Activated CD4-positive, alpha-beta T cell treated with anti-CD3 and anti-CD28 coated beads, Interleukin-2, amount 50 U/mL, for 4 hours (primary cell): Measurements from ENCODE around the gene PHLDA1.
"Not testable (repeated sequence)": the region's sequence is repeated elsewhere in the genome, so short reads cannot be mapped to it uniquely, and the experiment has no call there.

Source experiments
- DNase-seq, 2 experiments: peaks; one replicate each; pipeline ENCODE4 v3.0.0-alpha.2; 2020

The PHLDA1 gene

DNA sequence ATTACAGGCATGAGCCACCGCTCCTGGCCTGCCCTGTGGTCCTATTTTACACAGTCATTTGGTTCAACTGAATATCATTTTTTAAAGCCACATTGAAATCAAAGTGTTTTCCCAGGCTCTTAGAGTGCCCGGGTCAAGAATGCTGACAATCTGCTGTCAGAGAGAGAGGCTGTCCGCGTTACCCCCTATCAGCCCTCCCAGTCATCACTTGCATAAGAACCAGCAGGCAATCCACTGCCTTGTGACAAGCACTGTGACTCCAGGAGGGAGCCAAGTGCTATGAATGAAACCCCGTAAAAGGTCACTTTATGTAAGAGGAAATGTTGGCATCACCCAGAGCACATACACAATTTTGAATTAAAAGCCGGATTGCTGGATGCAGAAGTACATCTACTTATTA, 13.5 kb downstream of the PHLDA1 start:
- no peak for DNase-seq

DNA sequence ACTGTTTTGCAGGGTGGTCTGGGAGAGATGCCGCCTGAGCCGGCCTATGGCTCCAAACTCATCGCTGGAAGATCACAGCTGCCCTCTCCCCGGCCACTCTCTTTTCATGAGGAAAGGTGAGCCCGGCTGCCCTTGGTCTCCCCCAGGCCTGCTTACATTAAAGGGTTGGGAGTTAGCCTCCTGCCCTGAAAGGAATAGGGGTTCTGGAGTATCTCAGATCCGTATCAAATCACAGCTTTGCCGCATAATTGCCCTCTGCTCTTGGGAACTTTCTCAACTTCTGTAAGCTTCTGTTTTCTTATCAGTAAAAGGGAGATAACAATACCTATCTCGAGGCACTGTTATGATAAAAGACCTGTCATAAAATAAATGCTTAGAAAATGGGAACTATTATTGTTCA, 17.6 kb downstream of the PHLDA1 start:
- no peak for DNase-seq

DNA sequence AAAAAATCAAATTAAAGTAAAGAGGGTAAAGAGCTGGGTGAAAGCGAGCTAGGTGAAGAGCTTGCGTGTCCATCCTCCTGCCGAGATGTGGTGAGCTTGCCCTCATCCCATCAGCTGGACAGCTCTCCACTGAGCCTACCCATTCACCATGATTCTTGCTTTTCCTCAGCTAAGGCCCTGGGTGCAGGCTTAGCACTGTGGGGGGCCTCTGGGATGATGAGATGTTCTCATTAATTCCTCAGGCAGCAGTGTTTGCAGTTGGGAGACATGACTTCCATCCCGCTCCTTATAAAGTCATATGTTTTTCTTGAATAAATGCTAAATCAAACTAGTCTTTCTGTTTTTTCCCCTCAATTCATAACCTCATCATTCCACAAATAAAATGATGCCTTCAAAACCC, 18.0 kb downstream of the PHLDA1 start:
- no peak for DNase-seq

DNA sequence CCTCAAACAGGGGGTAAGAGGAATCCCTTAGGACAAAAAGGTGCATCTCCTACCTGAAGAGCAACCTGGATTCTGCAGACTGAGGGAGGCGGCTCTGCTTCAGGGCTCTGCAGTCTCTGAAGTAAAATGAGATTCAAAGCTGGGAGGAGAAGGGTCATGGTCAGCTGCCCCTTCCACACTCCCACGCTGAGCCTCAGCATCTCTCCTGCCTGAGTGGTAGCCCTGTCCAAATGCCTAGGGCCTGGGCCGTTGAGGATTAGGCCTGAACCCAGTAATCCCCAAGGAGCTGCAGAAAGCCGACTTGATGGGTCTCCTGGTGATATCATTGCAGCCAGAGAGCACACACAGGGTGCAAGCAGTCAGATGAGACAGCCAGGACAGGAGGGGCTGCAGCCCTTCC, 18.9 kb downstream of the PHLDA1 start:
- DNase-seq: no peak

DNA sequence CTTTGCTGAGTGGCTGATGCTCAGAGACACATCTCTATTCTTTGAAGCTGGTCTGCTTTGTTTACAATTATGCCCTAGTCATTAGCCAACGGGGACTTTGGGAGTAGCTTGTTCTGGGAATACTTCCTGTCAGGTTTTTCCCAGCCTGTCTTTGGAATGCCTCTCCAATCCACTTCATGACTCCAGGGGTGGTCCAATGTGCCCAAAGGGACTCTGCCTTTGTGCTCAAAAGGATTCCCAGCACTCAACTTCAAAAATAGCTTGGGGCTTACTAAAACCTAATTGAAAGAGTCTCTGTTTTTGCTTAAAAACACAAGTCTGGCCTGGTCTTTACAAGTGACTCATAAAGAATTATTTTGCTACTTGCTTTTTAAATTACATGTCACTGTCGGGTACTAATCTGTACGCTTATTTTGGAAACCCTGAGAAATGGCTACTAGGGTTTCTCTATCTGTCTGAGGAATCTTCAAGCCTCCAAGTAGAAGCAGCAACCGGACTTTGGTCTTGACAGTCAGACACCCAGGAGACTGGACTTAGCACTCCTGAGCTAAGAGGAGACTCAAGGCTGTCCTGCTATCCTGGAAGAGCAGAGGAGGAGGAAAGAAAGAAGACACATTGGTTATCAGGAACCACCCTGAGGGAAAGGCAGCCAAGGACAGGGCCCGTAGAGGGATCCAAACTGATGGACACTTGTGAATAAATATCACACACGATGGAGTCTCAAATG, 20.7 kb downstream of the PHLDA1 start:
- no peak for DNase-seq

DNA sequence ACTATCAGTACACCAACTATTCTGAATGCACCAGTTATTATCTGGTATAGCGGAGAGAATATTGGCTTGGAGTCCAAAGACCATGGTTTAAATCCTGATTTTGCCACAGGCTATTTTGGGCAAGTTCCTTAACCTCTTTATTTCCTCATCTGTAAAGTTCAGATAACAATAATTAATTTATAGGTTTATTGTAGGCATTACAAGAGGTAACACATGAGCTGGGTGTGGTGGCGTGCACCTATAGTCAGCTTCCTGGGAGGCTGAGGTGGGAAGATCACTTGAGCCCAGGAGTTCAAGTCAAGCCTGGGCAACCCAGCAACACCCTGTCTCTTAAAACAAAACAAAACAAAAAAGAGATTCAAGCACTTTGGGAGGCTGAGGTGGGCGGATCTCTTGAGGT, 23.1 kb downstream of the PHLDA1 start:
- no peak for DNase-seq

DNA sequence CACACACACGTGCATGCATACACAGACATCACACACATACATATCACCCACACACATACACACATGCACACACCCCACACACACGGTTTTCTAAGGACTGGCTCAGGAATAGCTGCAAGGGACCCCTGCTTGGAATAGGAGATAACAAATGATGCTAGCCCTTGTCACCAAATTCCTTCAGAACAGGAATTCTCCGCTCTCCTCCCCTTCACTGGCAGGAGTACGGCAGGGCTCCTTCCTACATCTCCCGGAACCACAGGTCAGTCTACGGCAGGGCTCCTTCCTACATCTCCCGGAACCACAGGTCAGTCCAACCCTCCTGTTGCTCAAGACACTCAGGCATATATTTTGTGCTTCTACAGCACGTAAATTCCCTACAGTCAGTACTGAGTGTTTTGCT, 23.9 kb downstream of the PHLDA1 start:
- no peak for DNase-seq

DNA sequence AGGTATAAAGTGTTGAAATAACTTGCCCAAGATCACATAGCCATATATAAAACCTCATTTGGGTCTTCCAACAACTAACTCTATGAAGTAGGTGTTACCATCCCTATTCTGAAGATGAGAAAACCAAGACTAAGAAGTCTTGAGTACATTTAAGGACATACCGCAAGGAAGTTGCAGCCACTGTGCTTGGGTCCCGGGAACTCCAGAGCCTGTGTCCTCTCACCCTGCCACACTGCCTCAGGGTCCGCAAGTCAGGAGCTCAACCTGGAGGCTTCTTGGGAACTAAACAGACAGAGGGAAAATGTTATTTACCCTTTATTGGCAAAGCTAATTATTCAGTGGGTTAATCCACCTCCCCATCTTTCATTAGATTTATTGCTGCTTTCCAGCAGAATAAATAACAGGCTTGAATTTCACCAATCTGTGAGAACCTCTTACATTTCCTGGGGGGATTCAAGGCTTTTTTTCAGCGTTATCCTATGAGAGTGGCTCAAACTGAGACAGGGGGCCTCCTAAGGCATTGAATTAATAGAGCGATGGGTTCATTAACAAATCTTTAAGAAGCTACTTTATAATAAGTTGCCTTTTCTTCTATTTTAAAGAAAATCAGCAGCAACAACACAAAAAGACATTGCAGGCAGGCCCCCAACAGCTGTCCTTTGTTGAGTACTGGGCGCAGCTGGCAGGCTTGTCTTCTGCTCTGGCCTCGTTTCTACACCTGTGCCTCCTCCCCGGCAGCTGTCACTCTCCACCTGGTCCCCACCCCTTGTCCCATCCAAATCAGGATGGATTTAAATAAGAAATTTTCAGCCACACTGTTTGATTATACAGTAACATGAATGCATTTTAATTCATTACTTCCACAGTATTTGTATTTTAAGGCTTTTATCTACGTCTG, 25.3 kb downstream of the PHLDA1 start:
- no peak for DNase-seq

DNA sequence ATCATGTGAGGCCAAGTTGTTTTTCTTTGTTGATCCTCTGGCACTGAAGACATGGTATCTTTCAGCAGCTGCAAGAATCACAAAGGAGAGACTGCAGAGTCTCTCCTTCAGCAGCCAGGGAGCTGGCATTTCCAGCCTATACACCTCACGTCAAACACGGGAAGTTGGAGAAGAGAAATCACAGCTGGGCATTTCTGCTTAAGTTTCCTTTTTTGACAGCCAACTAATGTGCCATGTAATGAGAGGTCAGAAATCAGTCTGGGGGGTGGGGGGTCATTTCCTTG, 28.3 kb downstream of the PHLDA1 start:
- no peak for DNase-seq

DNA sequence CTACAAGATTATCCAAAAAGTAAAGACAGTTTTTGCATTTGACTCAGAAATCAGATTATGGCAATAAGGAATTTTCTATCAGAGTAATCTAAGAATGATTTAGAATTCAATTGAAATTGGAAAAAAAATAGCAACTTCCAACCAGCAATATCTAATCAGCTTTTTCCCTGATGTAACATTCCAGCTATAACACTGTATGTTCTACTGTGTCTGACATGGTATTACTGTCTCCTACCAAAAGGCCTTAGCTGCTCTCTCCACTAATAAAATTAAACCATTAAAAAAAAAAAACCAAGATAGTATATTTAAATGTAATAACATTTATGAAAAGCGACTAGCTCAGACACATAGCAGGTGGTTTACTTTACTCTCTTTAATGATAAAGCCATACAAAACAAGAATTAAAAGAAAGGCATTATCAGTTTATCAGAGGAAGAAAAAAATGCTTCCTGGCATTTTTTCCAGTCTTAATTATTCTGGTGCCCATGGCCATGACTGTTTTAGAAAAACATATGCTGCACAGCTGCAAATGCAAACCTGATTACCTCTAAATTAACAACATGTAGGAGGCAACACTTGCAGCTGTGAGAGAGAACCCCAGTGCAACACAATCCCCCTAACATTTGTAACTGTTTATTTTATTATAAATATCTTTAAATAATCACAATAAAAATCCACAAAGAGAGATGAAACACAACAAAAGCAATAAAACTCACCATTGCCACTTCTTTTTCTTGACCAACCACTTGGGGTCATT, 28.8 kb downstream of the PHLDA1 start:
- DNase-seq: no peak

DNA sequence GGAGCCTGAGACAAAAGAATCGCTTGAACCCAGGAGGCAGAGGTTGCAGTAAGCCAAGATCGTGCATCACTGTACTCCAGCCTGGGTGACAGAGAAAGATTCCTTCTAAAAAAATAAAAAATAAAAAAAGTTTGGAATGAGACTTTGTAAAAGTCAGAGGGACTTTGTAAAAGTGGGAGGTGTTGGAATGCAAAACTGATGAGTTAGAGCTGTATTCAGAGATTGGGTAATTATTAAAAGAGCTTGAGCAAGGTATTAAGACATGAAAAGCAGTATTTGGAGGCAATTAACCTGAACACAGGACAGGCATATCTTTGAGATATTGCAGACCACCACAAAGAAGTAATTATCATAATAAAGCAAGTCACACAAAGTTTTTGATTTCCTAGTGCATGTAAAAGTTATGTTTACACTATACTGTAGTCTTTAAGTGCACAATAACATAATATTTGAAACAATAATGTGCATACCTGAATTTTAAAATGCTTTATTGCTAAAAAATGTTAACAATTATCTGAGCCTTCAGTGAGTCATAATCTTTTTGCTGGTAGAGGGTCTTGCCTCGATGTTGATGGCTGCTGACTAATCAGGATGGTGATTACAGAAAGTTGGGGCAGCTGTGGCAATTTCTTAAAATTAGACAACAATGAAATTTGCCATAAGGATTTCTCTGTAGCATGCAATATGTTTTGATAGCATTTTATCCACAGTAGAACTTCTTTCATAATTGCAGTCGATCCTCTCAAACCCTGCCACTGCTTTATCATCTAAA, 33.1 kb downstream of the PHLDA1 start:
- no peak for DNase-seq

DNA sequence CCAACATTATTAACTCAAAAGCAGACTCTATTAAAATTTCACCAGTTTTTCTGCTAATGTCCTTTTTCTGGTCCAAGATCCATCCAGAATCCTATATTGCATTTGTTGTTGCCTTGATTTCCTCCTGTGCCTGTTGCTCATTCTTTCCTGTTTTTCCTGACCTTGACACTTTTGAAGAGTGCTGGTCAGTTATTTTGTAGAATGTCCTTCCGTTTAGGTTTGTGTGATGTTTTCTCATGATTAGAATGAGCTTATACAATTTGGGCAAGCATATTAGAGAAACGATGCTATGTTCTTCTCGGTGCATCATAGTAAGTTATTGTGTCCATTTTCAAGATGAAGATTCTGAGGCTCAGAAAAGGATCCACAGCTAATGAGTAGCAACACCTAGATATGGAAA, 33.9 kb downstream of the PHLDA1 start:
- no peak for DNase-seq

DNA sequence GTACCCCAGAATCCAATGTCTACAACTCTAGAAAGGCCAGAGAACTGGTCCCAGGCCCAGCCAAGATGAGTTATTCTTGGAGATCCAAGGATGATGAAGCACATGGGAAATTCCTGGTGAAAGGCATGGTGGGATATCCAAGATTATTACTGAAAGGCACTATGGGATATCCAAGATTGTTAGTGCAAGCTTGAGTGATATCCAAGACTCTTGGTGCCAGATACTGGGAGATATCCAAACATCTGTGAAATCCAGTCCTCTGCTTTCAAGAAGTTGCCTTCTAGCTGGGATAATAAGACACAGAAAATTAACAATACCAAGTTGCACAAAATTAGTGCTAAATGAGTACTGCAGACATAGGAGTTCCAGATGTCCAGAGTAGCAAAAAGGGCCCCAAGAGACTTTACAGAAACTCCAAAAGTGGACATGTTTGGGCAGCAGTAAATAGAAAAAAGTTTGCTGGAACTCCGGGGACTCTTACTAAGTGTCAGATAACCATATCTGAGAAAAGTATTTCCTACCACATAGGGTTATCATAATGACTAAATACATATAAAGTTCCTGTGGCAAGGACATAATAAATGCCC, 34.6 kb downstream of the PHLDA1 start:
- no peak for DNase-seq

DNA sequence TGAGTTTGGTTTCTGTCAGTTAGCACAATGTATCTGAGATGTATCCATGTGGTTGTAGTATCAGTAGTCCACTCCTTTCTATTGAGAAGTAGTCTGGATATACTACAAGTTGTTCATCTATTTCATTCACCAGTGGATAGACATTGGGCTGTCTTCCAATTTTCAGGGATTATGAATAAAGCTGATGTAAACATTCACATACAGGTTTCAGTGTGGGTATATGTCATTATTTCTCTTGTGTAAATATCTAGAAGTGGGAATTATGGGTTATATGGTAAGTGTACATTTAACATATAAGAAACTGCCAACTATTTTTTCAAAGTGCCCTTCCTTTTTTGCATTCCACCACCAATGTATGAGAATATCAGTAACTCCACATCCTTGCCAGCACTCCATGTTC, 35.9 kb downstream of the PHLDA1 start:
- no peak for DNase-seq

DNA sequence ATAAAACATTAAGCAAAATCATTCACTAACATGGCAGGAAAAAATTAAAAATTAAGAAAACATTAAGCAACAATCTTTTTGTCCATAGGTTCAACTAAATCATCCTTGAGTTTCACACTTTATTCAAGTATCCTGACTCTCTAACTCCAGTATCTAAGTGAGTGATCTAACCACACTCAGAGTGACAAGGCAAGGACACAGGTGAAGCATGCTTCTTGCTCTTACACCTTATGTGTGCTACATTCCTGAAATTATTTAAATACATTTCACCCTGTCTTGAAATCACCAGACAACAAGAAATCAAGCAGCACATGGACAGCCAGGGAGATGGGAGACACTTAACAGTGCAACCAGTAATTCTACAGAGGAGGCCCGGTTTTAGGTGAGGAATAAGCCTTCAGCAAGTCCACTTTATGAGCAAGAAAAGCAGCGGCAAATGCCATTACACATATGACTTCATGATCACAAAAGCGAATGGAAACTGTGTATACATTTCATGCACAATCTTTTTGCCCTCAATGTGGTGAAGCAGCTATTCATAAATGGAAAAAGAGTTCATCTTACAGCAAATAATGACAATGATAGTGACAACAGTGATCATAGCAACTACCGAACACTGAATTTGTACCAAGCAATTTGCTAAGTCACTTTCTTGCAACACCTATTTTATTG, 37.4 kb downstream of the PHLDA1 start:
- DNase-seq: no peak

DNA sequence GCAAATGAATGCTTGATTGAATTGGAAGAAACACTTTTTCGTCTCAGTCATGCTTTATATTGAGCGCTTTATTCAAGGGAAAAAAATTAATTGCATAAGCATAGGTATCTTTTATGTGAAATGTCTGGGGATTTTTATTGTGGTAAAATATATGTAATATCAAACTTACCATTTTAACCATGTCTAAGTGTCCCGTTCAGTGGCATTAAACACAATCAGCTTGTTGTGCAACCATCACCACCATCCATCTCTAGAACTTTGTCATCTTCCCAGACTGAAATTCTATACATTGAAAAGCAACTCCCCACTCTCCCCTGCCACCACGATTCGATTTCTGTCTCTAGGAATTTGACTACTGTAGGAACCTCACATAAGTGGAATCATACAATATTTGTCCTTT, 39.8 kb downstream of the PHLDA1 start:
- DNase-seq: no peak

DNA sequence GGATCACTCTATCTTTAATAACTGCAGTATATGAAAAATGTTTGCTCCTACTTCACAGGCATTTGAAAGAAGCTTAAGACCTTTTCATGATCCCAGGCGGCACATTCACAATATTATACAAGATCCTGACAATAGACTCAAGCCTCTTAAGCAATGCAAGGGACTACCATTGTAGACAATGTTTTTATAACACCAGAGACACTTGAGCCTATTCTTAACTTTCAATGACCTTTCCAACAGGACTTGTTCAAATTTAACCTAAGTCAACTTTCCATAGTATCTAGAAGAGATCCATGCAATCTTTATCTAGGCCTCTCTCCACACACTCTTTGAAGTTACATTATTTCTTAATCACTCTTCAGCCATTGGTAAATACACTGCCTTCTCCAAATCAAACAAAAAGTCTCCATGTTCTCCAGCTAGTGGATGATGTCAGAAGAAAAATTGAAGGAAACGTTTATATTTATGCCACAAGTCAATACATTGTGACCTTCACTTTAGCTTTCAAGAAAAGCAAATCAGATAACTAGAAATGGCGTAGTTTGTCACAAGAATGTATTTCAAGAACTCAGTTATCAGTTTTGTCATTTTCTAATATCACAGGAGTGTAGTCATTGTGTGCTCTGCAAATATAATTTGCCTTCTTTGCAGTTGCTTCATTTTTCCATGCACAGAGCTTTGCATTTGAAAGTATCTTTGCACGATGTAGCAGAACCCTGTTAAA, 41.2 kb downstream of the PHLDA1 start:
- DNase-seq: no peak

DNA sequence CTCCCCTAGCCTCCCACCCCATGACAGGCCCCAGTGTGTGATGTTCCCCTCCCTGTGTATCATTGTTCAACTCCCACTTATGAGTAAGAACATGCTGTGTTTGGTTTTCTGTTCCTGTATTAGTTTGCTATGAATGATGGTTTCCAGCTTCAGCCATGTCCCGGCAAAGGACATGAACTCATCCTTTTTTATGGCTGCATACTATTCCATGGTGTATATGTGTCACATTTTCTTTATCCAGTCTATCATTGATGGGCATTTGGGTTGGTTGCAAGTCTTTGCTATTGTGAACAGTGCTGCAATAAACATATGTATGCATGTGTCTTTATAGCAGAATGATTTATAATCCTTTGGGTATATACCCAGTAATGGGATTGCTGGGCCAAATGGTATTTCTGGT, 43.9 kb downstream of the PHLDA1 start:
- not testable (repeated sequence) for DNase-seq

DNA sequence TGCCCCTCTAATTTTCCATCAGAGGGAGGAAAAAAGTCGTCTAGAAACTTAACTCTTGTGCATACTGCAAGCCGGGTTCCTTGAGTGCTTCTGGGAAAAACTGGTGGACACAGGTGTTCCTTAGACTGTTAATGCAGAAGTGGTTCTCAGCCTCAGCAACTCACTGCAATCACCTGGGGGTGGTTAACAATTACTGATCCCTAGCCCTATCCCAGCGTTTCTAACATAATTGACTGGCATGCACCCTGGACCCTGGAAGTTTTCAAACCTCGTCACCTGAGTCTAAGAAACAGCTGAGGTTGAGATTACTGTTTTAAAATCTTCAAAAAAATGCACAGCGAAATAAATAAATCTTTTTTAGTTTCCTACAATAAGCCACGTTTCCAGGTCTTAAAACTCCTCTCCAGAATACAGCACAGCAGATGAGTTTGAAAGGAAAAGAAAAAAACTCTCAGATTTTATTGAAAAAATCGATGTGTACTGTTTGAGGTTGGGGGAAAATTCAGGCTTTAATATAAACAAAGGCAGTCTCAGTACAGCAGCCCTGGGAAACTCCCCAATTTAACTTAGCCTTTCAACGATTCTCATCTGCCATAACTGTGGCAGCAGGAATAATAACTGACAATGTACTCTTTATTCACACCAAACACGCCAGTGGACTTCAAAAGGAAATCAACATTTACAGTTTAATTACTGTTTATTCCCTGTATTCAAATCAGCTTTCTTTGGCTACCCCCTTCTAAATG, 45.4 kb downstream of the PHLDA1 start:
- DNase-seq: no peak

DNA sequence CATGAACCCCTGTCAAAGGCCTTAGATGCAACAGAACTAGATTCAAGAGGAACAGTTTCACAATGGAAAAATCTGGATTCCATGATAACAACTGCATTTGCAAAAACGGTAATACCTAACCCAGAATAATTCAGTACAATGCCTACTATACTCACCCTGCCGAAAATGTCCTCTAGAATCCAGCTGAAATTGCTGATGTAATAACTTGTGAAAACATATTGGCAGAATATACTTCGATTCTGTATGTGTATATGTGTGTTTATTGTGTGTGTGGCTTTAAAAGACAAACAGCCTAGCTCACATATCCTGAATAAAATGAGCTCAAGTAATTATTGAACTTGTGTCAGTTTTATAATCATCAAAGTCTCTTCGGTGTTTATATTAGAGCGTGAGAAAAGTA, 46.0 kb downstream of the PHLDA1 start:
- no peak for DNase-seq
